A549 treated with dexamethasone at 1 μM for 4 hours (cell line): ENCODE results near the gene RGS8. TPM values are rescaled to one million over a fixed set of nuclear protein-coding genes. Genes with fewer than 3 reads are reported as not detected.

Experiments
- total RNA-seq: library from RNA; stranded (reverse); fragments of 200-300 nt; extraction: Qiagen RNA extraction; gene quantifications from 5 replicates; pipeline ENCODE4 v1.2.3, GENCODE V29; 2022

RGS8 gene, protein sequence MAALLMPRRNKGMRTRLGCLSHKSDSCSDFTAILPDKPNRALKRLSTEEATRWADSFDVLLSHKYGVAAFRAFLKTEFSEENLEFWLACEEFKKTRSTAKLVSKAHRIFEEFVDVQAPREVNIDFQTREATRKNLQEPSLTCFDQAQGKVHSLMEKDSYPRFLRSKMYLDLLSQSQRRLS
- not detected in 5 replicates for total RNA-seq

DNA sequence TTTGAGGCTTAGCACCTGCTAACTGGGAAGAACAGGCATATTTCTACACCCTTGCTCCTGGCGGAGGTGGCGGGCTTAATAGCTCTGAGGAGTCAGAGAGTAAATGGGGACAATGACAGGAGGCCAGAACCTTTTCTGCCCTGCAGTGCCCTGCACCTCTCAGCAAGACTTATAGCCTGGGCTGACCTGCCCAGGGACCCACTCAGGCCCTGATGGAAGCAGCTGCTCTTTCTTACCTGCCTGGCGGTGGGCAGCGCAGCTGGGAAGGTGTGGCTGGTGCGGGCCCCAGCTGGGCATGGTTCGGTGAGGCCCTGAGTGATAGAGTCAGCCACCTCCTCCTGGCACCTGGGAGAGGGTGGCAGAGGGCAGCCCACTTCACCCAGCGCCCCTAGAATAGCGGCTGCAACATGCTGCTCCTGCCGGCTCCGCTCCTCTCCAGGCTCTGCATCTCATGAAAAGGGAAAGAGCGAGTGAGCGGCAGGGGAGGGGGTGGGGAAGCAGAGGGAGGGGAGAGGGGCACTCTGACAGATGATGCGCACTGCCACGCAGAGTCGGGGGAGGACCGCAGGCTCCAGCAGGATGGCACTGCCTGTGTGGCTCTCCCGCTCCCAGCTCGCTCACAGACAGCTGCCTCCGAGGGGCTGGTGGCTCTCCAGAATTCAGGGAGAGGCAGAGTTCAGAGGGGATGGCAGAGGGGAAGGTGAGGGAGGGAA, at the start of gene RGS8:
Gene RGS8, minus strand, starts transcription at position 472 of the 713 bp plus-strand sequence. CDS start 14,938 bp downstream, outside the sequence.

Other genes starting within 250 kb of the RGS8 start
- gene RGSL1, start 234.4 kb downstream of the RGS8 start, total RNA-seq, result not detected in 5 replicates
- 1.5 to 2.2 TPM (median 2.1 TPM) in 5 replicates for gene RNASEL, start 95.3 kb downstream of the RGS8 start, total RNA-seq
- gene RGS16, start 80.2 kb downstream of the RGS8 start, total RNA-seq, result 0.16 to 0.21 TPM (median 0.18 TPM) in 5 replicates
- 0.63 to 1.2 TPM (median 0.78 TPM) in 5 replicates for gene NPL, start 105.2 kb upstream of the RGS8 start, total RNA-seq
- gene DHX9, start 154.8 kb upstream of the RGS8 start, total RNA-seq, result 164 to 174 TPM (median 169 TPM) in 5 replicates